A549 (cell line): ENCODE results near the gene CDH22. TPM values are rescaled to one million over a fixed set of nuclear protein-coding genes. Genes with fewer than 3 reads are reported as not detected.

ENCODE experiments used
- ATAC-seq, 2 experiments: fragments of 200-7000 bp in 1 of 2; fragments of >200 bp in 1 of 2; cut with Nextera tagmentation in 1 of 2; cut with Tn5 transposase in 1 of 2; 3 replicates each; pipeline versions ENCODE4 v1.8.0 to v1.9.1; 2018 to 2020; ENCODE audit warnings: mild to moderate bottlenecking in 1 of 2, moderate library complexity in 1 of 2
- CTCF ChIA-PET: fragments of 300-600 bp; sonication (Branson Sonifier 250); formaldehyde crosslinking; extraction: SDS; loops from one replicate; lab custom pipeline; 2021; ENCODE audit warnings: antibody characterized with exemption, inconsistent platforms; lab: Yijun Ruan, JAX
- POLR2A ChIA-PET: fragments of 350-600 bp; formaldehyde crosslinking; extraction: SDS; loops from one replicate; lab custom pipeline; 2021; ENCODE audit warnings: antibody characterized with exemption, inconsistent platforms; lab: Yijun Ruan, JAX
- DNase-seq, 2 experiments: peaks; one replicate each; pipeline versions ENCODE4 v3.0.0 to v3.0.0-alpha.2; 2011 to 2016; ENCODE audit warnings: low read depth in 1 of 2, low spot score in 1 of 2
- FAIRE-seq: peaks from 2 replicates; lab custom pipeline; 2011; peaks lifted over from hg19 to GRCh38; lab: Jason Lieb, UNC
- H3K27ac ChIP-seq, 2 experiments: fragments of >200 bp; sonication (Bioruptor Twin); formaldehyde crosslinking; 3 replicates each; pipeline ENCODE4 v1.5.1; 2016 to 2017
- H3K4me1 ChIP-seq: fragments of >200 bp; sonication (Bioruptor Twin); formaldehyde crosslinking; 3 replicates; pipeline ENCODE4 v1.6.1; 2016
- H3K4me2 ChIP-seq: fragments of >200 bp; sonication (Bioruptor Twin); formaldehyde crosslinking; 3 replicates; pipeline ENCODE4 v1.6.1; 2016
- H3K4me3 ChIP-seq: fragments of >200 bp; sonication (Bioruptor Twin); formaldehyde crosslinking; 3 replicates; pipeline ENCODE4 v1.5.1; 2016
- H3K9me3 ChIP-seq: fragments of >200 bp; sonication (Bioruptor Twin); formaldehyde crosslinking; 3 replicates; pipeline ENCODE4 v1.6.1; 2016
- CBX8 ChIP-seq: fragments of 200-600 bp; sonication (generic); IDR thresholded peaks from 2 replicates; pipeline ENCODE4 v1.6.1; 2016
- CHD2 ChIP-seq: fragments of 150-350 bp; IDR thresholded peaks from 2 replicates; pipeline ENCODE4 v1.6.1; 2014; ENCODE audit warnings: low read length; ENCODE audit not compliant: partially characterized antibody
- EHF ChIP-seq: fragments of 250-450 bp; sonication (Bioruptor Pico); IDR thresholded peaks from 2 replicates; pipeline ENCODE4 v1.5.0; 2020; ENCODE audit warnings: mild to moderate bottlenecking
- EHMT2 ChIP-seq: fragments of 200-600 bp; sonication (generic); IDR thresholded peaks from 2 replicates; pipeline ENCODE4 v1.6.1; 2016; ENCODE audit warnings: antibody characterized with exemption, low read depth, mild to moderate bottlenecking, moderate library complexity
- EP300 ChIP-seq, 2 experiments: fragments of >200 bp; sonication (Bioruptor Twin); formaldehyde crosslinking; IDR thresholded peaks; 2 replicates in 1 of 2; 3 replicates in 1 of 2; pipeline ENCODE4 v1.6.1; 2016 to 2017
- KDM5A ChIP-seq: fragments of 200-600 bp; sonication (generic); IDR thresholded peaks from 2 replicates; pipeline ENCODE4 v1.6.1; 2016; ENCODE audit warnings: antibody characterized with exemption, mild to moderate bottlenecking
- MAX ChIP-seq: IDR thresholded peaks from 2 replicates; pipeline ENCODE4 v1.6.1; 2012
- NPAS2 ChIP-seq: fragments of 250-450 bp; sonication (Bioruptor Pico); IDR thresholded peaks from 2 replicates; pipeline ENCODE4 v1.8.0; 2022; ENCODE audit warnings: mild to moderate bottlenecking, moderate library complexity, borderline replicate concordance
- POLR2A ChIP-seq: IDR thresholded peaks from 2 replicates; pipeline ENCODE4 v1.6.1; 2012; ENCODE audit warnings: mild to moderate bottlenecking, low read length
- POLR2AphosphoS2 ChIP-seq: conservative IDR thresholded peaks from 2 replicates; pipeline ENCODE4 v1.6.1; 2012; ENCODE audit warnings: low read length, improper control_type of control experiment, inconsistent platforms
- REST ChIP-seq: fragments of 200-600 bp; sonication (generic); IDR thresholded peaks from 2 replicates; pipeline ENCODE4 v1.6.1; 2016; ENCODE audit warnings: antibody characterized with exemption, mild to moderate bottlenecking, moderate library complexity
- ZC3H11A ChIP-seq: fragments of 450-650 bp; IDR thresholded peaks from 2 replicates; pipeline ENCODE4 v1.6.1; 2014; ENCODE audit warnings: antibody characterized with exemption, mild to moderate bottlenecking
- ZFP36 ChIP-seq: fragments of 450-650 bp; IDR thresholded peaks from 2 replicates; pipeline ENCODE4 v1.6.1; 2014; ENCODE audit warnings: borderline replicate concordance; ENCODE audit not compliant: partially characterized antibody
- WGBS: methylation state at CpG from one replicate; pipeline ENCODE4 v1.1.6; 2017; ENCODE audit errors: missing lambda C conversion rate; 5-methylcytosine and 5-hydroxymethylcytosine counted together
- polyA plus RNA-seq, 4 experiments: library from polyadenylated mRNA; depleted of rRNA in 3 of 4; stranded (reverse); fragments of >200 nt; fragmentation: RNase III in 1 of 4; extraction: RNeasy Plus Mini Kit Qiagen cat#74134 plus additional on column Dnase treatment in 1 of 4; gene quantifications; 2 replicates in 3 of 4; 3 replicates in 1 of 4; pipeline ENCODE4 v1.2.3, GENCODE V29; 2011 to 2017
- TF ChIP-seq, protein P1 (sequence below): fragments of >200 bp; sonication (Bioruptor Twin); formaldehyde crosslinking; IDR thresholded peaks from 3 replicates; pipeline ENCODE4 v1.5.1; 2016

Gene CDH22
- polyA plus RNA-seq, 2 of the 4 experiments (the other 2 are of a cell fraction), result not detected

GRCh38 chr20:46172961-46173536, 135.2 kb downstream of the CDH22 start:
- TF ChIP-seq EP300 (IDR thresholded peaks at IDR 0.05), result no peak
- no peak for TF ChIP-seq REST
- no peak for TF ChIP-seq POLR2AphosphoS2
- TF ChIP-seq EHMT2, result no peak
- TF ChIP-seq MAX, result no peak
- no peak for TF ChIP-seq ZC3H11A
- TF ChIP-seq NPAS2 (CRISPR knock-in tag), result no peak
- no peak for TF ChIP-seq POLR2A
- TF ChIP-seq, protein P1, sequence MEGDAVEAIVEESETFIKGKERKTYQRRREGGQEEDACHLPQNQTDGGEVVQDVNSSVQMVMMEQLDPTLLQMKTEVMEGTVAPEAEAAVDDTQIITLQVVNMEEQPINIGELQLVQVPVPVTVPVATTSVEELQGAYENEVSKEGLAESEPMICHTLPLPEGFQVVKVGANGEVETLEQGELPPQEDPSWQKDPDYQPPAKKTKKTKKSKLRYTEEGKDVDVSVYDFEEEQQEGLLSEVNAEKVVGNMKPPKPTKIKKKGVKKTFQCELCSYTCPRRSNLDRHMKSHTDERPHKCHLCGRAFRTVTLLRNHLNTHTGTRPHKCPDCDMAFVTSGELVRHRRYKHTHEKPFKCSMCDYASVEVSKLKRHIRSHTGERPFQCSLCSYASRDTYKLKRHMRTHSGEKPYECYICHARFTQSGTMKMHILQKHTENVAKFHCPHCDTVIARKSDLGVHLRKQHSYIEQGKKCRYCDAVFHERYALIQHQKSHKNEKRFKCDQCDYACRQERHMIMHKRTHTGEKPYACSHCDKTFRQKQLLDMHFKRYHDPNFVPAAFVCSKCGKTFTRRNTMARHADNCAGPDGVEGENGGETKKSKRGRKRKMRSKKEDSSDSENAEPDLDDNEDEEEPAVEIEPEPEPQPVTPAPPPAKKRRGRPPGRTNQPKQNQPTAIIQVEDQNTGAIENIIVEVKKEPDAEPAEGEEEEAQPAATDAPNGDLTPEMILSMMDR, result no peak
- no peak for TF ChIP-seq EHF (CRISPR knock-in tag)
- FAIRE-seq (no peak), DNase-seq (no peak), ATAC-seq (no peak)
- no peak overlapping the region for H3K4me3 ChIP-seq
- 4% methylated on average over 3 of the region's 3 CpGs for WGBS
- ChIA-PET POLR2A (no interaction called here), CTCF (interaction anchor here (0.9 to 6.4 kb wide), 19 partner anchors 11 to 291 kb away, joined by 3 to 72 read pairs (median 5); no protein-coding TSS in a partner anchor)
- no peak overlapping the region for H3K27ac ChIP-seq
- no peaks in the 10 kb centered on the region for H3K4me1 ChIP-seq
- H3K4me2 ChIP-seq, result no peak overlapping the region
- H3K9me3 ChIP-seq, result no peaks in the 10 kb centered on the region

DNA sequence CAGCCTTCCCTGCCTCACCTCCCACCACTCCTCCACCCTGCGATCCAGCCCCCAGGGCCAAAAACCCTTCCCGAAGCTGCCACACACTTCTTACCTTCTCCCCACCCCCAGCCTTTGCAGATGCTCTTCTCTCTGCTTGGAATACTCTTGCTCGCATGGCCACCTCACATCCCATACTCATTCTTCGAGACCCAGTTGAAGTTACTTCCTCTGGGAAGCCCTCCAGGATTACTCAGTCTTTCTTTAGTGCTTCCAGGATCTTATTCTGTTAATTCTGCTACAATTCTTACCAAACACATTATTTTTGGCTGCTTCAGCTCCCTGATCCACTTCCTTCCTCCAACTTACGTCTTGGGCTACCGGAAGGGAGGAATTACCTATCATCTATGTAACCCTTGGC, 135.8 kb downstream of the CDH22 start:
- 31% methylated on average over 6 of the region's 6 CpGs for WGBS
- ChIA-PET CTCF (interaction anchor here (1.2 to 6.4 kb wide), 10 partner anchors 10 to 186 kb away, joined by 3 to 72 read pairs (median 7); no protein-coding TSS in a partner anchor), POLR2A (no interaction called here)
- H3K4me1 ChIP-seq, result no peaks in the 10 kb centered on the region
- H3K4me3 ChIP-seq, result no peak overlapping the region
- H3K9me3 ChIP-seq, result no peaks in the 10 kb centered on the region
- FAIRE-seq, result no peak
- TF ChIP-seq ZFP36 (peak; percentile 59), CHD2 (no peak)
- ATAC-seq, result no peak
- H3K27ac ChIP-seq, result no peak overlapping the region
- no peak overlapping the region for H3K4me2 ChIP-seq
- DNase-seq, result no peak

- TF ChIP-seq CHD2 (no peak), CBX8 (no peak), KDM5A (no peak)
- ChIA-PET POLR2A (no interaction called here), CTCF (interaction anchor here (1.2 to 6.4 kb wide), 10 partner anchors 9 to 185 kb away, joined by 3 to 72 read pairs (median 7); no protein-coding TSS in a partner anchor)
- ATAC-seq, result no peak
- H3K4me2 ChIP-seq, result no peak overlapping the region
- 8% methylated on average over 5 of the region's 5 CpGs for WGBS
- H3K4me1 ChIP-seq, result no peaks in the 10 kb centered on the region
- H3K27ac ChIP-seq, result no peak overlapping the region
- H3K4me3 ChIP-seq, result no peak overlapping the region
- no peaks in the 10 kb centered on the region for H3K9me3 ChIP-seq
- no peak for FAIRE-seq
- DNase-seq, result no peak
Observed at GRCh38 chr20:46171909-46172308, 136.4 kb downstream of the CDH22 start.
